ENCODE data around the gene SPSB3. TPM values are rescaled to one million over a fixed set of nuclear protein-coding genes. Genes with fewer than 3 reads are reported as not detected.
A peak's percentile ranks its signal among the peaks of the same experiment; 100 is the strongest.

SPSB3 gene
- total and polyA plus RNA-seq, 2 of the 13 experiments (the other 11 are each of a cell fraction or from before 2014, with no cell fraction given), result 13.2 to 21.9 TPM

GRCh38 chr16:1826691-1827573, 44.6 kb upstream of the SPSB3 start, which contains the start of the genes FAHD1 and HAGH (continued):
- peak; percentile 95 for TF ChIP-seq ZNF687 (CRISPR knock-in tag; IDR thresholded peaks at IDR 0.05)
- TF ChIP-seq AKAP8 (CRISPR knock-in tag; IDR thresholded peaks at IDR 0.05), result peak; percentile 45; the same call in 1 of the 2 replicates
- TF ChIP-seq GLMP (CRISPR knock-in tag; IDR thresholded peaks at IDR 0.05; ENCODE audit: borderline replicate concordance), result no peak
- TF ChIP-seq KLF16 (CRISPR knock-in tag; IDR thresholded peaks at IDR 0.05), result peak; percentile 69 to 96; a peak in 2 of 4 replicates
- peak; percentile 69; the same call in 1 of the 2 replicates for TF ChIP-seq ZNF124 (CRISPR knock-in tag; IDR thresholded peaks at IDR 0.05)
- TF ChIP-seq EP300 (IDR thresholded peaks at IDR 0.05; ENCODE audit: low read depth in 2 of 2, low read length in 2 of 2), result peak; percentile 35 to 36; a peak in 2 of 4 replicates
- peak; percentile 27; the same call in 1 of the 2 replicates for TF ChIP-seq EP300 (CRISPR knock-in tag; IDR thresholded peaks at IDR 0.05; ENCODE audit: borderline replicate concordance)
- TF ChIP-seq, protein P1, sequence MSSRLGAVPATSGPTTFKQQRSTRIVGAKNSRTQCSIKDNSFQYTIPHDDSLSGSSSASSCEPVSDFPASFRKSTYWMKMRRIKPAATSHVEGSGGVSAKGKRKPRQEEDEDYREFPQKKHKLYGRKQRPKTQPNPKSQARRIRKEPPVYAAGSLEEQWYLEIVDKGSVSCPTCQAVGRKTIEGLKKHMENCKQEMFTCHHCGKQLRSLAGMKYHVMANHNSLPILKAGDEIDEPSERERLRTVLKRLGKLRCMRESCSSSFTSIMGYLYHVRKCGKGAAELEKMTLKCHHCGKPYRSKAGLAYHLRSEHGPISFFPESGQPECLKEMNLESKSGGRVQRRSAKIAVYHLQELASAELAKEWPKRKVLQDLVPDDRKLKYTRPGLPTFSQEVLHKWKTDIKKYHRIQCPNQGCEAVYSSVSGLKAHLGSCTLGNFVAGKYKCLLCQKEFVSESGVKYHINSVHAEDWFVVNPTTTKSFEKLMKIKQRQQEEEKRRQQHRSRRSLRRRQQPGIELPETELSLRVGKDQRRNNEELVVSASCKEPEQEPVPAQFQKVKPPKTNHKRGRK (CRISPR knock-in tag; IDR thresholded peaks at IDR 0.05), result no peak
- TF ChIP-seq, protein P2, sequence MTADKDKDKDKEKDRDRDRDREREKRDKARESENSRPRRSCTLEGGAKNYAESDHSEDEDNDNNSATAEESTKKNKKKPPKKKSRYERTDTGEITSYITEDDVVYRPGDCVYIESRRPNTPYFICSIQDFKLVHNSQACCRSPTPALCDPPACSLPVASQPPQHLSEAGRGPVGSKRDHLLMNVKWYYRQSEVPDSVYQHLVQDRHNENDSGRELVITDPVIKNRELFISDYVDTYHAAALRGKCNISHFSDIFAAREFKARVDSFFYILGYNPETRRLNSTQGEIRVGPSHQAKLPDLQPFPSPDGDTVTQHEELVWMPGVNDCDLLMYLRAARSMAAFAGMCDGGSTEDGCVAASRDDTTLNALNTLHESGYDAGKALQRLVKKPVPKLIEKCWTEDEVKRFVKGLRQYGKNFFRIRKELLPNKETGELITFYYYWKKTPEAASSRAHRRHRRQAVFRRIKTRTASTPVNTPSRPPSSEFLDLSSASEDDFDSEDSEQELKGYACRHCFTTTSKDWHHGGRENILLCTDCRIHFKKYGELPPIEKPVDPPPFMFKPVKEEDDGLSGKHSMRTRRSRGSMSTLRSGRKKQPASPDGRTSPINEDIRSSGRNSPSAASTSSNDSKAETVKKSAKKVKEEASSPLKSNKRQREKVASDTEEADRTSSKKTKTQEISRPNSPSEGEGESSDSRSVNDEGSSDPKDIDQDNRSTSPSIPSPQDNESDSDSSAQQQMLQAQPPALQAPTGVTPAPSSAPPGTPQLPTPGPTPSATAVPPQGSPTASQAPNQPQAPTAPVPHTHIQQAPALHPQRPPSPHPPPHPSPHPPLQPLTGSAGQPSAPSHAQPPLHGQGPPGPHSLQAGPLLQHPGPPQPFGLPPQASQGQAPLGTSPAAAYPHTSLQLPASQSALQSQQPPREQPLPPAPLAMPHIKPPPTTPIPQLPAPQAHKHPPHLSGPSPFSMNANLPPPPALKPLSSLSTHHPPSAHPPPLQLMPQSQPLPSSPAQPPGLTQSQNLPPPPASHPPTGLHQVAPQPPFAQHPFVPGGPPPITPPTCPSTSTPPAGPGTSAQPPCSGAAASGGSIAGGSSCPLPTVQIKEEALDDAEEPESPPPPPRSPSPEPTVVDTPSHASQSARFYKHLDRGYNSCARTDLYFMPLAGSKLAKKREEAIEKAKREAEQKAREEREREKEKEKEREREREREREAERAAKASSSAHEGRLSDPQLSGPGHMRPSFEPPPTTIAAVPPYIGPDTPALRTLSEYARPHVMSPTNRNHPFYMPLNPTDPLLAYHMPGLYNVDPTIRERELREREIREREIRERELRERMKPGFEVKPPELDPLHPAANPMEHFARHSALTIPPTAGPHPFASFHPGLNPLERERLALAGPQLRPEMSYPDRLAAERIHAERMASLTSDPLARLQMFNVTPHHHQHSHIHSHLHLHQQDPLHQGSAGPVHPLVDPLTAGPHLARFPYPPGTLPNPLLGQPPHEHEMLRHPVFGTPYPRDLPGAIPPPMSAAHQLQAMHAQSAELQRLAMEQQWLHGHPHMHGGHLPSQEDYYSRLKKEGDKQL (CRISPR knock-in tag; IDR thresholded peaks at IDR 0.05; ENCODE audit: low read depth), result peak; percentile 34; the same call in 1 of the 2 replicates
- TF ChIP-seq JDP2 (CRISPR knock-in tag; IDR thresholded peaks at IDR 0.05; ENCODE audit: borderline replicate concordance), result no peak
- no peak for TF ChIP-seq PRPF4 (IDR thresholded peaks at IDR 0.05; ENCODE audit: low read depth, low read length, poor library complexity, severe bottlenecking)
- no peak; the same call in 1 of the 2 replicates for TF ChIP-seq ZSCAN12 (CRISPR knock-in tag; IDR thresholded peaks at IDR 0.05)
- no peak for TF ChIP-seq HNRNPUL1 (IDR thresholded peaks at IDR 0.05; ENCODE audit: low read depth, low read length)
- TF ChIP-seq, protein P3, sequence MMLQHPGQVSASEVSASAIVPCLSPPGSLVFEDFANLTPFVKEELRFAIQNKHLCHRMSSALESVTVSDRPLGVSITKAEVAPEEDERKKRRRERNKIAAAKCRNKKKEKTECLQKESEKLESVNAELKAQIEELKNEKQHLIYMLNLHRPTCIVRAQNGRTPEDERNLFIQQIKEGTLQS (CRISPR knock-in tag; IDR thresholded peaks at IDR 0.05), result peak; percentile 61

All from HepG2 (cell line).